A673 (cell line): ENCODE measurements around the gene DNTT. TPM values are rescaled to one million over a fixed set of nuclear protein-coding genes. Genes with fewer than 3 reads are reported as not detected.

Experiments
- BruUV-seq: library from RNA; stranded (reverse); fragments of 400-500 nt; replicated peaks from 2 replicates; lab custom pipeline; 2021; lab: Mats Ljungman, UMichigan
- CTCF ChIA-PET: fragments of 300-600 bp; sonication (Branson Sonifier 250); formaldehyde crosslinking; loops from one replicate; lab custom pipeline; 2022; ENCODE audit warnings: antibody characterized with exemption; lab: Charles Lee
- POLR2A ChIA-PET: fragments of 300-600 bp; sonication (Branson Sonifier 250); formaldehyde crosslinking; loops from one replicate; lab custom pipeline; 2022; ENCODE audit warnings: antibody characterized with exemption; ENCODE audit not compliant: low non-redundant PET; lab: Charles Lee
- DNase-seq: peaks from one replicate; pipeline ENCODE4 v3.0.0-alpha.2; 2015; ENCODE audit warnings: low spot score
- H3K27ac ChIP-seq: fragments of 200-600 bp; sonication (generic); 2 replicates; pipeline ENCODE4 v1.5.1; 2016; ENCODE audit warnings: mixed run types, low read depth, mild to moderate bottlenecking, mixed read lengths, antibody characterized with exemption, low read length; ENCODE audit not compliant: poor library complexity, severe bottlenecking
- H3K27me3 ChIP-seq: fragments of 200-600 bp; sonication (generic); replicated peaks from 2 replicates; pipeline ENCODE4 v1.6.1; 2017; ENCODE audit warnings: mixed run types, low read depth, mild to moderate bottlenecking, mixed read lengths, antibody characterized with exemption, low read length; ENCODE audit not compliant: insufficient read depth, poor library complexity
- H3K36me3 ChIP-seq: fragments of 200-600 bp; sonication (generic); 2 replicates; pipeline ENCODE4 v1.6.1; 2016; ENCODE audit warnings: mixed run types, mild to moderate bottlenecking, mixed read lengths, antibody characterized with exemption, low read length; ENCODE audit not compliant: insufficient read depth, poor library complexity, severe bottlenecking
- H3K4me1 ChIP-seq: fragments of 200-600 bp; sonication (generic); 2 replicates; pipeline ENCODE4 v1.6.1; 2017; ENCODE audit warnings: mixed run types, mild to moderate bottlenecking, mixed read lengths, antibody characterized with exemption, low read length; ENCODE audit not compliant: insufficient read depth, poor library complexity, severe bottlenecking
- H3K4me3 ChIP-seq: fragments of 200-600 bp; sonication (generic); 2 replicates; pipeline ENCODE4 v1.5.1; 2016; ENCODE audit warnings: low read depth, mixed run types, mild to moderate bottlenecking, mixed read lengths, low read length; ENCODE audit not compliant: poor library complexity, severe bottlenecking
- H3K9me3 ChIP-seq: fragments of 200-600 bp; sonication (generic); 2 replicates; pipeline ENCODE4 v1.6.1; 2016; ENCODE audit warnings: mixed run types, low read depth, mild to moderate bottlenecking, mixed read lengths, antibody characterized with exemption, low read length; ENCODE audit not compliant: poor library complexity, severe bottlenecking
- EZH2 ChIP-seq: fragments of 200-600 bp; sonication (generic); IDR thresholded peaks from 2 replicates; pipeline ENCODE4 v1.6.1; 2017; ENCODE audit warnings: borderline replicate concordance, low read depth, mild to moderate bottlenecking, mixed read lengths, antibody characterized with exemption, low read length; ENCODE audit not compliant: poor library complexity, severe bottlenecking
- intact Hi-C: fragments of 100-400 bp; cut with micrococcal nuclease; formaldehyde crosslinking; loops from one replicate; pipeline ENCODE4 v1.10.0; 2022; ENCODE audit not compliant: unreplicated experiment
- total RNA-seq: library from RNA; stranded (reverse); gene quantifications from 2 replicates; pipeline ENCODE4 v1.2.3, GENCODE V29; 2021
- TF ChIP-seq, protein P1 (sequence below): fragments of 300-800, 200-600 bp; sonication (generic); conservative IDR thresholded peaks from 2 replicates; pipeline ENCODE4 v1.5.1; 2017; ENCODE audit warnings: low read depth, mild to moderate bottlenecking, antibody characterized with exemption, low read length, moderate library complexity, mixed read lengths

DNTT gene
- total RNA-seq, 1 experiment from 2014 or later, result not detected

DNA sequence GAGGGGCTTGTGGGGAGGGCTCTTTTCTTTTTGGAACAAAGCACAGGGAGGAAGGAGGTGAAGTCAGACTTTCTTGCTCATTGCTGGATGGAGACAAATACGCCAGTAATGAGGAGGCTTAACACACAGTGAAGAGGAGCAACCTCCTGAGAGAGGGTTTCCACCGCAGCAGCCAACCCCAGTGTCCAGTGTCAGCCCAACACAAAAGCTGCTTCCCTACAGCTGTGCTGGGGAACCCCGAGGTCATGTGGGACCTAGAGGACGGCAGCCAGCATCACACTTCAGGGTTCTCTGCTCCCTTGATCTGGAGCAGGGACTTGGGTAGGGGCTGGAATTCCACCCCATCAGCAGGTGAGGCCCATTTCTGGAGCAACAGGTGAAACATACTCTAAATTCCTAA lies 40.6 kb upstream of the DNTT start:
- Histone ChIP-seq H3K9me3 (no peaks in the 10 kb centered on the region), H3K4me1 (no peaks in the 10 kb centered on the region), H3K27me3 (no peaks in the 10 kb centered on the region), H3K27ac (no peak overlapping the region), H3K36me3 (no peaks in the 10 kb centered on the region), H3K4me3 (no peak overlapping the region)
- ChIA-PET CTCF (no interaction called here), POLR2A (no interaction called here)
- BruUV-seq, result no TSS peak
- intact Hi-C loops, result no loop called here
- no peak for DNase-seq
- TF ChIP-seq, protein P1, sequence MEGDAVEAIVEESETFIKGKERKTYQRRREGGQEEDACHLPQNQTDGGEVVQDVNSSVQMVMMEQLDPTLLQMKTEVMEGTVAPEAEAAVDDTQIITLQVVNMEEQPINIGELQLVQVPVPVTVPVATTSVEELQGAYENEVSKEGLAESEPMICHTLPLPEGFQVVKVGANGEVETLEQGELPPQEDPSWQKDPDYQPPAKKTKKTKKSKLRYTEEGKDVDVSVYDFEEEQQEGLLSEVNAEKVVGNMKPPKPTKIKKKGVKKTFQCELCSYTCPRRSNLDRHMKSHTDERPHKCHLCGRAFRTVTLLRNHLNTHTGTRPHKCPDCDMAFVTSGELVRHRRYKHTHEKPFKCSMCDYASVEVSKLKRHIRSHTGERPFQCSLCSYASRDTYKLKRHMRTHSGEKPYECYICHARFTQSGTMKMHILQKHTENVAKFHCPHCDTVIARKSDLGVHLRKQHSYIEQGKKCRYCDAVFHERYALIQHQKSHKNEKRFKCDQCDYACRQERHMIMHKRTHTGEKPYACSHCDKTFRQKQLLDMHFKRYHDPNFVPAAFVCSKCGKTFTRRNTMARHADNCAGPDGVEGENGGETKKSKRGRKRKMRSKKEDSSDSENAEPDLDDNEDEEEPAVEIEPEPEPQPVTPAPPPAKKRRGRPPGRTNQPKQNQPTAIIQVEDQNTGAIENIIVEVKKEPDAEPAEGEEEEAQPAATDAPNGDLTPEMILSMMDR, result no peak
- no peak for TF ChIP-seq EZH2

DNA sequence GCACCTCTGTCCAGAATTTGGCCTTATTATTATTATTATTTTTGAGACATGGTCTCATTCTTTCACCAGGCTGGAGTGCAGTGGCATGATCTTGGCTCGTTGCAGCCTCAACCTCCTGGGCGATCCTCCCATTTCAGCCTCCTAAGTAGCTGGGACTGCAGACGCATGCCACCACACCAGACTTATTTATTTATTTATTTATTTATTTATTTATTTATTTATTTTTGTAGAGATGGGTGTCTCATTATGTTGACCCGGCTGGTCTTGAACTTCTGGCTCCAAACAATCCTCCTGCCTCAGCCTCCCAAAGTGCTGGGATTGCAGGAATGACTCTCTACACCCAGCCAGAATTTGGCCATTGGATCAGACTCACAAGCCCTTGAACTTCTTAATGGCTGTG lies 39.3 kb upstream of the DNTT start:
- DNase-seq, result no peak
- CTCF ChIA-PET, result no interaction called here
- POLR2A ChIA-PET, result no interaction called here
- Histone ChIP-seq H3K4me3 (no peak overlapping the region), H3K27ac (no peak overlapping the region), H3K36me3 (no peaks in the 10 kb centered on the region), H3K27me3 (no peaks in the 10 kb centered on the region), H3K4me1 (no peaks in the 10 kb centered on the region), H3K9me3 (no peaks in the 10 kb centered on the region)
- intact Hi-C loops, result no loop called here
- no TSS peak for BruUV-seq
- no peak for TF ChIP-seq EZH2
- TF ChIP-seq, protein P1, result no peak

DNA sequence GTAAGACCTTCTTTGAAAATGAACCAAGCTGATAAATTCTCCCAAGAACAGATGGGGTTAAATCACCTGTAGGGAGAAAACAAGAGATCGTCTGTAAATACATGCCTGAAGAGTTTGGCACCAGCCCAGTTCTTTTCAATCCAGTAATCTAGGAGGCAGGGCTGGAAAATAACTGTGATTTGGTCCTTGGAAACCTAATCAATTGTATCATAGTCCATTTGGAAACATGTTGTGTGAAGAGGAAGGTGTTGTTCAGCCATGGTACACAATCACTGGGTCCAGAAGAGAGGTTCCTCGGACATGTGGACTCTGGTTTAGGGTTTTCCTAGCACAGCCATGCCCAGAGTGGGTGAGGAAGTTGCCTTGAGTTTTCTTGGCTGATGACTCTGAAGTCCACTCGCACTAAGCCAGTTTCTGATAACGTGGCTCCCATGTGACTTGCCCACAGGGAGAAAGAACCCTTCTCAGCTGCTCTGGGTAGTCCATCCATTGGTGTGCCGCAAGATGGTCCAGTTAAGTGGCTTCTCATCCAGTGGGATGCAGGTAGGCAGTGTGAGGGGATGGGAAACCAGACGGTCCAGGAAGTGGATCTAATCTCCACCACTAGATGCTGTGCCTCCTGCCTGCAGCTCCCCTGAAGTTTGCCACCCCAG lies 38.0 kb upstream of the DNTT start:
- POLR2A ChIA-PET, result no interaction called here
- no peak overlapping the region for H3K27ac ChIP-seq
- H3K9me3 ChIP-seq, result no peaks in the 10 kb centered on the region
- H3K27me3 ChIP-seq, result no peaks in the 10 kb centered on the region
- DNase-seq, result no peak
- no peak for TF ChIP-seq EZH2
- TF ChIP-seq, protein P1, result no peak
- CTCF ChIA-PET, result no interaction called here
- no peaks in the 10 kb centered on the region for H3K36me3 ChIP-seq
- intact Hi-C loops, result no loop called here
- H3K4me3 ChIP-seq, result no peak overlapping the region
- no TSS peak for BruUV-seq
- H3K4me1 ChIP-seq, result no peaks in the 10 kb centered on the region
